Measurements from ENCODE around the gene IKZF2. TPM values are rescaled to one million over a fixed set of nuclear protein-coding genes. Genes with fewer than 3 reads are reported as not detected.

Gene IKZF2
- total and polyA plus RNA-seq, 7 donors, result 0.29 to 11.6 (median 3.2) TPM

DNA sequence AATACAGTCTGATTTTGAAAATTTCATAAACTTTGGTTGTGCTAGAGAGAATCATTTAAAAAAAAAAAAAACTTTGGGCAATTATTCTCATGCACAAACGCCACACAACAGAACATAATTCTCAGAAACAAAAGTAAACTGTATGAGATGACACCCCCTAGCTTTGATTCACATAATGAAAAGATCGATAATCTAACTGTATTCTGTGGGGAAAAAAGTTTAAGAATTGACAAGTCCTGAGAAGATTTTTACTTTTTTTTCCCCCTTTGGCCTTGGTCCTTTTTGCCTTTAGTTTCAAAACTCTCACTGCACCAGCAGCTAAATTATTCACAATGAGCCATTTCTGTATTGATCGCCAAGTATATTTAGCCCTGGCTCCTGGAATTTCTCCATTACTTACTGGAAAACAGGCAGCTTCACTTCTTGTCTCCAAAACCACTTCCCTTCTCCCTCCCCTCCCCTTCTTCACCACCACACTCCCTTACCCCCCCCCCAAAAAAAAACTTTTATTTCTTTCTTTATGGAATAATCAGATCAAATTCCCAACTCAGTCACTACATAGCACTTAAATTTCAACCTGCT, 2.0 kb downstream of the IKZF2 start:
- Histone ChIP-seq H3K4me3 (peak overlapping the region; percentile 89), H3K27ac (peak overlapping the region; percentile 96)

DNA sequence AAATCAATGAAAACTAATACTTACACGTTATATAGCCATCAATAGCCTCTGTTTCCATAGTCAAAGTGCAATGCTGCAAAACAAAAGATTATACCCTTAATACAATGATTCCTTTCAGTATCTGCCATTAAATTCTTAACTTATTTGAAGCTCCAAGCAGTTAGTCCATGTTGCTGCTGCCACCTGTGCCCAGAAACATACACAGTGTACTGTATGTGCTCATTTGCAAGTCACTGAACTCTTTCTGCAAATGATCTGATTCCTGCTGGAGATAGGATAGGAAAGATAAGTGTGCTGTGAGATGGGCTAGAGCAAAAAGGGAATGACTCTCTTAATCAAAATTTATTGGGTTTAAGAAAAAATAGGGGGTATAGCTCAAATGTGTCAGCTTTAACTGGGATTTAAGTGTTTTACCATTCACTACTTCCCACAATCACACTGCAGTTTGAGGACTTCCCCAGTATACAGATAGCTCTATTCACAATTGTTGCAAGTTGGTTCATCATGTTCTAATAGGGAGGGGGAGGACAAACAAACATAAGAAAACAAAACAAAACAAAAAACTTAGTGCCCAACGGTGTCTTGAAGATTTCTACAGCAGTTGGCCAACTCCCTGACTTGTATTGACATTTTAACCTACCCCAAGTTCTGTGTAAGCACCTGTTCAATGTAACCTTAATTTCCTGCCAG, 2.7 kb downstream of the IKZF2 start:
- intact Hi-C loops (cut with DNase I), result loop anchor here in 1 of 2 donors (5.0 kb wide), 1 partner anchor 46 kb away; no protein-coding TSS in a partner anchor
- H3K4me1 ChIP-seq, result peaks cover 54% of the 10 kb centered on the region

More for the DNA sequence above, 2.0 kb downstream of the IKZF2 start:
- 11 to 25% (median 18%) methylated on average over 3 of the region's 3 CpGs for WGBS, 3 donors
- peaks cover 47% of the 10 kb centered on the region for H3K4me1 ChIP-seq
- no peak for DNase-seq
- H3K27me3 ChIP-seq (ENCODE audit: insufficient read depth in 3 of 3, low read length in 2 of 3), result no peaks in the 10 kb centered on the region
- intact Hi-C loops (cut with DNase I), result loop anchor here in 1 of 2 donors (5.0 kb wide), 1 partner anchor 47 kb away; no protein-coding TSS in a partner anchor
- peaks cover 0 to 4% of the 10 kb centered on the region in 2 donors for H3K36me3 ChIP-seq (ENCODE audit: insufficient read depth in 1 of 2, low read depth in 1 of 2)
- TF ChIP-seq, protein P1, sequence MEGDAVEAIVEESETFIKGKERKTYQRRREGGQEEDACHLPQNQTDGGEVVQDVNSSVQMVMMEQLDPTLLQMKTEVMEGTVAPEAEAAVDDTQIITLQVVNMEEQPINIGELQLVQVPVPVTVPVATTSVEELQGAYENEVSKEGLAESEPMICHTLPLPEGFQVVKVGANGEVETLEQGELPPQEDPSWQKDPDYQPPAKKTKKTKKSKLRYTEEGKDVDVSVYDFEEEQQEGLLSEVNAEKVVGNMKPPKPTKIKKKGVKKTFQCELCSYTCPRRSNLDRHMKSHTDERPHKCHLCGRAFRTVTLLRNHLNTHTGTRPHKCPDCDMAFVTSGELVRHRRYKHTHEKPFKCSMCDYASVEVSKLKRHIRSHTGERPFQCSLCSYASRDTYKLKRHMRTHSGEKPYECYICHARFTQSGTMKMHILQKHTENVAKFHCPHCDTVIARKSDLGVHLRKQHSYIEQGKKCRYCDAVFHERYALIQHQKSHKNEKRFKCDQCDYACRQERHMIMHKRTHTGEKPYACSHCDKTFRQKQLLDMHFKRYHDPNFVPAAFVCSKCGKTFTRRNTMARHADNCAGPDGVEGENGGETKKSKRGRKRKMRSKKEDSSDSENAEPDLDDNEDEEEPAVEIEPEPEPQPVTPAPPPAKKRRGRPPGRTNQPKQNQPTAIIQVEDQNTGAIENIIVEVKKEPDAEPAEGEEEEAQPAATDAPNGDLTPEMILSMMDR (IDR thresholded peaks at IDR 0.05), result peak; percentile 15
- no peak for ATAC-seq
- H3K9me3 ChIP-seq, result no peaks in the 10 kb centered on the region

DNA sequence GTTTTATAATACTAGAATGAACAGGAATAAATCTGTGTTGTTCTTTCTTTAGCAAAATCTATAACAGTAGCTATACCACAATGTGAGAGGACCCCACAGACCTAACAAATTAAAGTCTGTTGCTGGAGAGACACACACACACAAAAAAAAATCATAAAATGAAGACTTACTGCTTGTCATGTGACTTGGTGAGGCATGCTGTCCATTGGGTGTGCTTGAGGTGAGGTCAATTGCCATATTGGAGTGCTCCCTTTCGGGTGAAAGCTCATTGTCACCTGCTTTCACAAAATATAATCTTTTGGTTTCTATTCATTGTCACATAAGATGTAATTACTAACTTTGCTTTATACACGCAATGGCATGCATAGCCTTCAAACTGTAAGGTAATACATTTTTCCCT, 3.9 kb downstream of the IKZF2 start:
- Histone ChIP-seq H3K9me3 (no peaks in the 10 kb centered on the region), H3K4me1 (peaks cover 46% of the 10 kb centered on the region), H3K36me3 (ENCODE audit: insufficient read depth in 1 of 2, low read depth in 1 of 2) (peaks cover 0 to 10% of the 10 kb centered on the region in 2 donors), H3K27me3 (ENCODE audit: insufficient read depth in 3 of 3, low read length in 2 of 3) (no peaks in the 10 kb centered on the region), H3K27ac (peak overlapping the region; percentile 96), H3K4me3 (peak overlapping the region; percentile 89)
- no peak for ATAC-seq
- intact Hi-C loops (cut with DNase I), result loop anchor here in 1 of 2 donors (5.0 kb wide), 1 partner anchor 45 kb away; no protein-coding TSS in a partner anchor
- WGBS, 3 donors, result 81 to 92% (median 86%) methylated on average over 2 of the region's 2 CpGs
- TF ChIP-seq, protein P1 (IDR thresholded peaks at IDR 0.05), result no peak
- no peak for DNase-seq

More for the DNA sequence above, 2.7 kb downstream of the IKZF2 start:
- TF ChIP-seq, protein P1 (IDR thresholded peaks at IDR 0.05), result no peak
- H3K36me3 ChIP-seq (ENCODE audit: insufficient read depth in 1 of 2, low read depth in 1 of 2), result peaks cover 0 to 4% of the 10 kb centered on the region in 2 donors
- no peaks in the 10 kb centered on the region for H3K9me3 ChIP-seq
- 28 to 44% (median 36%) methylated on average over 2 of the region's 2 CpGs for WGBS, 3 donors
- H3K27ac ChIP-seq, result peak overlapping the region; percentile 96
- H3K4me3 ChIP-seq, result peak overlapping the region; percentile 89
- ATAC-seq, result no peak
- DNase-seq, result no peak
- no peaks in the 10 kb centered on the region for H3K27me3 ChIP-seq (ENCODE audit: insufficient read depth in 3 of 3, low read length in 2 of 3)

DNA sequence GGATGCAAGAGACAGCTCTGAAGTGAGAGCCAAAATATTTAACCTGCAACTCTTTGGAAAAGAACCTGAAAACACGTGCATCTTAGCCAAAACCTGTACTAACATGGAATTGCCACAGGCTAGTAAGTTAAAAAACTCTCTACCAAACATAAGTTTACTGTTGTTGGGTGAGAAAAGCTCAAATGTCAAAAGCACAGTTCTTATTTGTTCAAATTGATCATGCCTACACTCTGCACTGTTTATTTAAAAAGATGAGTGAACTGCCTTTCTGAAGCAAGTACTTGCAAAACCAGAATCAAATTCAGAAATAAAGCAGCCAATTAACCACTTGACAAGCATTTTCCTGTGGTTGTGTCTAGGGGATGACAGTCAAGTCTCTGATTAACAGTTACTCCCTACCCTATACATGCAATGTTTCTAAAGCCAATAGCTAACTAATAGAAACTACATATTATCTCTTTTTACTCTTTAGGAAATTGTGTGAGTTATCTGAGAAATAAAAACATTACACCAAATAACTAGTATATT, 5.6 kb downstream of the IKZF2 start:
- H3K27me3 ChIP-seq (ENCODE audit: insufficient read depth in 3 of 3, low read length in 2 of 3), result no peaks in the 10 kb centered on the region
- TF ChIP-seq, protein P1 (IDR thresholded peaks at IDR 0.05), result no peak
- peak overlapping the region; percentile 10 for H3K4me3 ChIP-seq
- no peak for ATAC-seq
- no peak for DNase-seq
- WGBS, 3 donors, result 25 to 36% (median 34%) methylated on average over 1 of the region's 1 CpG
- H3K36me3 ChIP-seq (ENCODE audit: insufficient read depth in 1 of 2, low read depth in 1 of 2), result peaks cover 0 to 10% of the 10 kb centered on the region in 2 donors
- no peak overlapping the region for H3K27ac ChIP-seq
- H3K4me1 ChIP-seq, result peaks cover 44% of the 10 kb centered on the region
- intact Hi-C loops (cut with DNase I), result loop anchor here in 1 of 2 donors (5.0 kb wide), 1 partner anchor 43 kb away; no protein-coding TSS in a partner anchor
- no peaks in the 10 kb centered on the region for H3K9me3 ChIP-seq

Measured in psoas muscle (tissue), 8 donors.